HCT116 (cell line): ENCODE measurements around the gene TADA2B. TPM values are rescaled to one million over a fixed set of nuclear protein-coding genes. Genes with fewer than 3 reads are reported as not detected.

Experiments used
- ATAC-seq: fragments of 200-7000 bp; cut with Tn5 transposase; 2 replicates; pipeline ENCODE4 v1.9.1; 2020; ENCODE audit warnings: mild to moderate bottlenecking, moderate library complexity
- BruUV-seq: library from RNA; stranded (reverse); fragments of 400-500 nt; replicated peaks from 2 replicates; lab custom pipeline; 2021; lab: Mats Ljungman, UMichigan
- CTCF ChIA-PET: fragments of 300-600 bp; sonication (Branson Sonifier 250); formaldehyde crosslinking; loops from one replicate; lab custom pipeline; 2021; ENCODE audit warnings: antibody characterized with exemption; lab: Charles Lee
- POLR2A ChIA-PET: fragments of 300-600, 350-600 bp; sonication (Branson Sonifier 250); formaldehyde crosslinking; loops from one replicate; lab custom pipeline; 2021; ENCODE audit warnings: antibody characterized with exemption; lab: Charles Lee
- RAD21 ChIA-PET, 2 experiments: fragments of 300-600 bp; sonication (Branson Sonifier 250); formaldehyde crosslinking; loops; one replicate each; lab custom pipeline; 2023; ENCODE audit warnings: low total read pairs in 2 of 2; ENCODE audit not compliant: uncharacterized antibody in 2 of 2, unreplicated experiment in 2 of 2, low non-redundant PET in 1 of 2; lab: Charles Lee
- DNase-seq: peaks from one replicate; pipeline ENCODE4 v3.0.0-alpha.2; 2010; ENCODE audit warnings: low read depth, low spot score
- H2AFZ ChIP-seq: fragments of 200-600 bp; shearing (Covaris generic), sonication (generic); 2 replicates; pipeline ENCODE4 v1.6.1; 2017; ENCODE audit warnings: low read depth, mixed run types, mixed read lengths, antibody characterized with exemption, low read length; ENCODE audit not compliant: poor library complexity, severe bottlenecking
- H3K27ac ChIP-seq: 2 replicates; pipeline ENCODE4 v1.5.1; 2012; ENCODE audit warnings: low read depth, low read length
- H3K27me3 ChIP-seq: fragments of 200-600 bp; sonication (generic); 2 replicates; pipeline ENCODE4 v1.6.1; 2016; ENCODE audit warnings: mixed run types, low read length, mixed read lengths; ENCODE audit not compliant: insufficient read depth
- H3K36me3 ChIP-seq, 2 experiments: fragments of 200-500 bp in 1 of 2; fragments of 200-600 bp in 1 of 2; sonication (Bioruptor generic) in 1 of 2; sonication (generic) in 1 of 2; 2 replicates each; pipeline versions ENCODE4 v1.5.1 to v1.6.1; 2014 to 2016; ENCODE audit warnings: low read length in 2 of 2, inconsistent platforms in 1 of 2, mixed read lengths in 1 of 2, mixed run types in 1 of 2; ENCODE audit not compliant: insufficient read depth in 2 of 2, control insufficient read depth in 1 of 2
- H3K4me1 ChIP-seq, 2 experiments: fragments of 200-600 bp in 1 of 2; sonication (generic) in 1 of 2; 2 replicates each; pipeline versions ENCODE4 v1.5.1 to v1.6.1; 2012 to 2017; ENCODE audit warnings: low read length in 2 of 2, inconsistent platforms in 1 of 2, mild to moderate bottlenecking in 1 of 2, mixed read lengths in 1 of 2, mixed run types in 1 of 2, moderate library complexity in 1 of 2; ENCODE audit not compliant: insufficient read depth in 2 of 2, control insufficient read depth in 1 of 2
- H3K4me2 ChIP-seq: fragments of 200-600 bp; sonication (generic); 2 replicates; pipeline ENCODE4 v1.6.1; 2017; ENCODE audit warnings: mixed run types, low read length, mixed read lengths
- H3K4me3 ChIP-seq, 2 experiments: fragments of 200-600 bp in 1 of 2; sonication (generic) in 1 of 2; replicated peaks in 1 of 2; 2 replicates each; pipeline ENCODE4 v1.5.1; 2011 to 2016; ENCODE audit warnings: low read length in 2 of 2, control low read depth in 1 of 2, low read depth in 1 of 2, mild to moderate bottlenecking in 1 of 2, mixed read lengths in 1 of 2, mixed run types in 1 of 2
- H3K79me2 ChIP-seq: fragments of 200-600 bp; sonication (generic); 2 replicates; pipeline ENCODE4 v1.6.1; 2017; ENCODE audit warnings: mild to moderate bottlenecking, mixed run types, low read length, moderate library complexity, mixed read lengths; ENCODE audit not compliant: insufficient read depth
- H3K9ac ChIP-seq: fragments of 200-600 bp; sonication (generic); 2 replicates; pipeline ENCODE4 v1.6.1; 2016; ENCODE audit warnings: low read length, mixed read lengths
- H3K9me2 ChIP-seq: fragments of 200-600 bp; sonication (generic), shearing (Covaris generic); 2 replicates; pipeline ENCODE4 v1.6.1; 2017; ENCODE audit warnings: mixed run types, mild to moderate bottlenecking, moderate library complexity; ENCODE audit not compliant: insufficient read depth
- H3K9me3 ChIP-seq, 2 experiments: fragments of 200-500 bp in 1 of 2; fragments of 200-600 bp in 1 of 2; sonication (Bioruptor generic) in 1 of 2; sonication (generic) in 1 of 2; 2 replicates each; pipeline ENCODE4 v1.6.1; 2014 to 2017; ENCODE audit warnings: low read length in 2 of 2, mixed read lengths in 2 of 2, inconsistent platforms in 1 of 2, low read depth in 1 of 2, mild to moderate bottlenecking in 1 of 2, mixed run types in 1 of 2, moderate library complexity in 1 of 2; ENCODE audit not compliant: control insufficient read depth in 1 of 2, insufficient read depth in 1 of 2
- H4K20me1 ChIP-seq: fragments of 200-600 bp; sonication (generic), shearing (Covaris generic); 2 replicates; pipeline ENCODE4 v1.6.1; 2017; ENCODE audit warnings: mixed run types, mild to moderate bottlenecking, moderate library complexity; ENCODE audit not compliant: insufficient read depth
- ATF3 ChIP-seq: IDR thresholded peaks from 2 replicates; pipeline ENCODE4 v1.6.1; 2012
- CBX3 ChIP-seq: IDR thresholded peaks from 2 replicates; pipeline ENCODE4 v1.6.1; 2012; ENCODE audit warnings: low read depth
- CEBPB ChIP-seq: IDR thresholded peaks from 2 replicates; pipeline ENCODE4 v1.6.1; 2012; ENCODE audit warnings: low read depth
- CTCF ChIP-seq, 3 experiments: fragments of 200-600 bp in 1 of 3; sonication (generic) in 1 of 3; IDR thresholded peaks in 2 of 3; conservative IDR thresholded peaks in 1 of 3; 2 replicates each; pipeline ENCODE4 v1.5.1; 2012 to 2017; ENCODE audit warnings: low read depth in 2 of 3, low read length in 2 of 3, antibody characterized with exemption in 1 of 3, borderline replicate concordance in 1 of 3, control low read depth in 1 of 3, mild to moderate bottlenecking in 1 of 3, mixed read lengths in 1 of 3, mixed run types in 1 of 3, moderate library complexity in 1 of 3; ENCODE audit not compliant: insufficient read depth in 1 of 3
- EGR1 ChIP-seq: IDR thresholded peaks from 2 replicates; pipeline ENCODE4 v1.6.1; 2012; ENCODE audit warnings: low read depth
- ELF1 ChIP-seq: IDR thresholded peaks from 2 replicates; pipeline ENCODE4 v1.6.1; 2012; ENCODE audit warnings: low read depth, borderline replicate concordance
- EZH2 ChIP-seq: fragments of 200-600 bp; sonication (generic); IDR thresholded peaks from 2 replicates; pipeline ENCODE4 v1.6.1; 2017; ENCODE audit warnings: antibody characterized with exemption, mixed run types
- JUND ChIP-seq: IDR thresholded peaks from 2 replicates; pipeline ENCODE4 v1.6.1; 2012
- MAX ChIP-seq: IDR thresholded peaks from 2 replicates; pipeline ENCODE4 v1.6.1; 2012
- POLR2A ChIP-seq: IDR thresholded peaks from 2 replicates; pipeline ENCODE4 v1.7.0; 2011; ENCODE audit warnings: borderline replicate concordance; ENCODE audit not compliant: insufficient read depth, insufficient read length; ENCODE audit errors: extremely low read depth
- POLR2AphosphoS5 ChIP-seq: IDR thresholded peaks from 2 replicates; pipeline ENCODE4 v1.6.1; 2011; ENCODE audit warnings: mild to moderate bottlenecking, low read depth, low read length, moderate library complexity
- RAD21 ChIP-seq: IDR thresholded peaks from 2 replicates; pipeline ENCODE4 v1.6.1; 2012; ENCODE audit warnings: low read depth, mild to moderate bottlenecking
- REST ChIP-seq: IDR thresholded peaks from 2 replicates; pipeline ENCODE4 v1.6.1; 2012; ENCODE audit warnings: low read depth
- SIN3A ChIP-seq: IDR thresholded peaks from 2 replicates; pipeline ENCODE4 v1.6.1; 2012; ENCODE audit warnings: low read depth
- SRF ChIP-seq: IDR thresholded peaks from 2 replicates; pipeline ENCODE4 v1.6.1; 2012; ENCODE audit warnings: low read depth
- ZBTB33 ChIP-seq: IDR thresholded peaks from 2 replicates; pipeline ENCODE4 v1.6.1; 2011; ENCODE audit warnings: mild to moderate bottlenecking, low read length, moderate library complexity; ENCODE audit not compliant: insufficient replicate concordance; ENCODE audit errors: extremely low read depth
- ZFX ChIP-seq: fragments of 450-650 bp; IDR thresholded peaks from 2 replicates; pipeline ENCODE4 v1.6.1; 2017
- ZNF274 ChIP-seq: fragments of 200-500 bp; sonication (Bioruptor generic); IDR thresholded peaks from 2 replicates; pipeline ENCODE4 v1.6.1; 2014; ENCODE audit warnings: mild to moderate bottlenecking, low read depth, low read length, inconsistent platforms
- intact Hi-C: fragments of 100-400 bp; cut with micrococcal nuclease; formaldehyde crosslinking; loops from 2 replicates; pipeline ENCODE4 v1.10.0; 2022
- total RNA-seq: library from RNA; stranded (reverse); gene quantifications from one replicate; pipeline ENCODE4 v1.2.1, GENCODE V29; 2021; ENCODE audit not compliant: unreplicated experiment

TADA2B gene
- total RNA-seq, 1 experiment from 2014 or later: 13.4 TPM

GRCh38 chr4:7041801-7042502 lies 1.2 kb upstream of the TADA2B start:
- ATAC-seq (no peak), DNase-seq (no peak)
- no peaks in the 10 kb centered on the region for H3K9me3 ChIP-seq
- intact Hi-C loops: no loop called here
- H3K4me1 ChIP-seq: peaks cover 12 to 27% of the 10 kb centered on the region in 2 experiments; a peak in 3 of 4 replicates
- CTCF ChIA-PET: interaction anchor here (1.2 to 1.8 kb wide), 3 partner anchors 20 to 60 kb away, joined by 5 to 12 read pairs (median 6); no protein-coding TSS in a partner anchor
- no peaks in the 10 kb centered on the region for H3K27me3 ChIP-seq
- peaks cover 35% of the 10 kb centered on the region for H3K79me2 ChIP-seq
- RAD21 ChIA-PET: no interaction called here
- no peaks in the 10 kb centered on the region for H3K9me2 ChIP-seq
- H3K27ac ChIP-seq: no peak overlapping the region
- H3K36me3 ChIP-seq: no peaks in the 10 kb centered on the region
- TF ChIP-seq SIN3A (no peak), SRF (no peak), EGR1 (no peak), CBX3 (no peak), ATF3 (no peak), CEBPB (no peak), EZH2 (no peak), ZNF274 (no peak), MAX (no peak), POLR2AphosphoS5 (no peak), CTCF (IDR thresholded peaks at IDR 0.05 in 2 of 3, conservative IDR thresholded peaks at IDR 0.05 in 1 of 3; ENCODE audit: borderline replicate concordance in 1 of 3, insufficient read depth in 1 of 3, low read depth in 2 of 3, low read length in 2 of 3) (no peak), ZFX (no peak), ZBTB33 (no peak), REST (no peak), RAD21 (no peak), POLR2A (no peak), ELF1 (no peak), JUND (no peak)
- POLR2A ChIA-PET: interaction anchor here (2.2 kb wide), 1 partner anchor 133 kb away, joined by 5 read pairs; the partner anchor contains the start of gene TBC1D14
- BruUV-seq: no TSS peak
- peak overlapping the region; percentile 96 for H3K4me2 ChIP-seq
- H2AFZ ChIP-seq: no peak overlapping the region
- H4K20me1 ChIP-seq: no peaks in the 10 kb centered on the region
- peak overlapping the region; percentile 50 to 65 for H3K4me3 ChIP-seq
- peak overlapping the region; percentile 63 for H3K9ac ChIP-seq
